ENCODE results near the gene VIL1.

The VIL1 gene

DNA sequence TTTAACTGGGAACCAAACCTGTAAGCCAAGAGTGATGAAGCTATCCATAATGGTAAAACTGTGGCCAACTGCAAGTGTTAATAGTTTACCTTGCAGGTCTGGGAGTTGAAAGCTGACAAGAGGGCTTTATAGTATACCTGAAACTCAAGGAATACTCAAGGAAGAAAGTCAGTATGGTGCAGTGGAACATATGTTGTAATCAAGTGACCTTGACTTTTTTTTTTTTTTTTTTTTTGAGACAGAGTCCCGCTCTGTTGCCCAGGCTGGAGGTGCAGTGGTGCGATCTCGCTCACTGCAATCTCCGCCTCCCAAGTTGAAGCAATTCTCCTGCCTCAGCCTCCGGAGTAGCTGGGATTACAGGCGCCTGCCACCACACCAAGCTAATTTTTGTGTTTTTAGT lies 27.6 kb downstream of the VIL1 start:
- DNase-seq, result no peak

DNA sequence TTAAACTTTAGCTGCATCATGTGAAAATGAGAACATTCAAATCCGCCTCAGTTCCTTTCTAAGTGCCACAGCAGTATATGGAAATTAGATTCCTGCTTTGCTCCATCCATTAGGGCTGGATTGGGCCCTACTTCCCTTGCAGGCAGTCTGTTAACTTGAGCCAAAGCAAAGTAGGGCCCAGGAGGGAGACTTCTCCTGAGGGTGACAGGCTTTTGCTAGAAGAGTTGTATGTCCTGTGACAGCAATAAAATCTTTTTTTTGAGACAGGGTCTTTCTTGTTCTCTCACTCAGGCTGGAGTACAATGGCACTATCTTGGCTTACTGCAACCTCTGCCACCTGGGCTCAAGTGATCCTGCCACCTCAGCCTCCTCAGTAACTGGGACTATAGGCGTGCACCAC lies 28.1 kb downstream of the VIL1 start:
- DNase-seq, result no peak

DNA sequence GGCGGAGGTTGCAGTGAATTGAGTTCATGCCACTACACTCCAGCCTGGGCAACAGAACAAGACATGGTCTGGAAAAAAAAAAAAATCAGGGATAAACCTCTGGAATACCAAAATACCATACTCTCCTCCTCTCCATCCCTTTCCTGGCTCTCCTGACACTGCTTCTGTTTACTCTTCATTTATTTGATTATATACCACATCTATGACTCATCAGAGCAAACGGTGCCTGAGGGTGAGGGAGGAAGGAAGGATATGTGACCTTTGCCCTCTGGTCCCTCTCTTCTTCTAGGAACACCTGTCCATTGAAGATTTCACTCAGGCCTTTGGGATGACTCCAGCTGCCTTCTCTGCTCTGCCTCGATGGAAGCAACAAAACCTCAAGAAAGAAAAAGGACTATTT lies 30.0 kb downstream of the VIL1 start:
- DNase-seq, result no peak

- DNase-seq, result no peak
Observed at GRCh38 chr2:218452079-218452478, 33.2 kb downstream of the VIL1 start.

GRCh38 chr2:218456849-218457248 lies 37.9 kb downstream of the VIL1 start:
- DNase-seq, result no peak

DNA sequence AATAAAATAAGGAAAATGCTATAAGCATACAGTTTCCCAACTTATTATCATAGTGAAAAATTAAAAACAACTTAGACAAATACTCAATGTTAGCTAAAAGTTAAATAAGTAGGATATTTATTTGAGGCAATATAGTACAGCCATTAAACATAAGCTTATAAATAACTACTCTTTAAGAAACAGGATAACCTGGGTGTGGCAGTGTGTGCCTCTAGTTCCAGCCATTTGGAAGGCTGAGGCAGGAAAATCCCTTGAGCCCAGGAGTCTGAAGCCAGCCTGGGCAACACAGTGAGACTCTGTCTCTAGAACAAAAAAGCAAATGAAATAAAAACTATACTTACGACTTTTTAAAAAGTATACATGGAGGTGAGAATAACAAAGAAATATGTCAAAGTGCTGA lies 39.7 kb downstream of the VIL1 start:
- no peak for DNase-seq

DNA sequence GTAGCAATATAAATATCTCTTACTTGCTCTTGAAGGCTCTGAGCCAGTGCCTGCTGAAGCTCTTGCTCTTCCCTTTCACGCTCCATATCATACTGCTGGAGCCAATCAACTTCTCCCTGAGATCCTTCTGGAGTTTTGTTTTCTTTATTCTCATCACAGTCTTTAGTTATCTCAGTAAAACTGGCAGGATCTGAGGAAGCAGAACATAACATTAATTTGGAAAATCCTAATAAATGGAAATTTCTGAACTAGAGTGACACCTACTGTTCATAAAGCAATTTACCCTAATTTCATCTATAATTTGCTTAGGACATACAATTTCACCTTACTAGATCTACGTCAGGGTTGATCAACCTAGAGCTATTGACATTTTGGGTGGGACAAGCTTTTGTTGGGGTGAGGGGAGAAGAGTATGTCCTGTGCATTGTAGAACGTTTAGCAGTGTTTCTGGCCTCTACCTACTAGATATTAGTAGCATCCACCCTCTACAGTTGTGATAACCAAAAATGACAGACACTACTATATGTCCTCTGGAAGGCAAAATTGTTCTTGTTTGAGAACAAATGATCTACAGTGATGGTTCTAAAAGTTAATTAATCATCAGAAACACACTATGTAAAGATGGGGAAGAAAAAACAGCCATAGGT lies 47.2 kb downstream of the VIL1 start:
- DNase-seq, result no peak

GRCh38 chr2:218470448-218470847 lies 51.5 kb downstream of the VIL1 start:
- no peak for DNase-seq

GRCh38 chr2:218471036-218471435 lies 52.1 kb downstream of the VIL1 start:
- DNase-seq, result no peak

GRCh38 chr2:218471982-218472381 lies 53.1 kb downstream of the VIL1 start:
- peak; percentile 1 for DNase-seq

GRCh38 chr2:218472988-218473387 lies 54.1 kb downstream of the VIL1 start:
- DNase-seq, result no peak

DNA sequence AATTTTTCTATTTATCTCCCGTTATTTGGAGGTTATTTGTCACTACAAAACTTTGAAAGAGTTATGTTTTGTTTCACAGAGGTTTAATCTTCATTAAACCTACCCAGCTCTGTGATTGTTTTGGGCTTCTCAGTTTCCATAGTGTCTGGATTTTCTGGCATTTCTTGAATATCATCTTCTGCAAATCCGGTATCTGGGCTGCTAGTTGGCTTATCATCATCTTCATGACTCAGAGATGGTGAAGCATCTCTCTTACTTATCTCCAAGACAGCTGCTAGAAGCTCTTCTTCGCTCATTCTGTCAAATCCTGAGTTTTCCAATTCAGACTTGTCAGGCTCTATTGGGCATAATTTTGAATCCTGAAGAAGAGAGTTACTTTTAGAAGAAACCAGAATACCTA lies 55.6 kb downstream of the VIL1 start:
- DNase-seq, result no peak

DNA sequence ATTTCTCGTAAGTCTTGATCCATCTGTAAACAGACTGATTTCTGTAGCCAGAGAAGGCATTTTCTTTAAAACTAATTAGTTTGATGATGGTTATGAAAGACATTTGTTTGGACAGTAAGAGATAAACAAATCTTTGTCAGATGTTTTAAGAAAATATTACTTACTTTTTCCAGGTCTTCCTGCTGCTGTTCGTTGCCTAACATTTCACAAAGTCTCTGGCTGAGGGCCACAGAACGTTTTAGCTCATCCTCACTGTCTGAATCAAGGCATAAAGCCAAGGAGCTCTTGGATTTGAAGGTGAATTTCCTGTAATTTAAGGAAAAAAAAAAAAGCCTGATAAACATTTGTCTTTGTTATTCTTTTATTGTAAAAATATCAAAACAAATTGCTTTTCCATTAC lies 57.8 kb downstream of the VIL1 start:
- DNase-seq, result no peak

GRCh38 chr2:218477247-218477646 lies 58.3 kb downstream of the VIL1 start:
- no peak for DNase-seq

DNA sequence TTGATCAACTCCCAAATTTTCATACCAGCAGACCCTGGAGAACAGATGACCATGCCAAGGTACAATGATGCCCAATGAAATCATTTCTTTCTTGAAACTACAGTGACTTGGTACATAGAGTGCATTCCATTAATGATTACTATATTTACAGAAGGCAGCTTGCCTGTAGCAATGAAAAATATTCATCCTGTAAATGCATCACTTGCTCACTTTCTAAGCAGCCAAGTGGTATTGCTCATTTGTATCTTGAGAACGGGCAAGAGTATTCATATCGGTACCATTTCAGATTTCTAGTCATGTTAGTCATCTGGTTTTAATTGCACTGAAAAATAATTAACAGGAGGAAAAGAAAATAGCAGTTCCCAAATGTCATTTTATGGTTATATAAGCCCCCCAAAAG lies 59.6 kb downstream of the VIL1 start:
- DNase-seq, result no peak

DNA sequence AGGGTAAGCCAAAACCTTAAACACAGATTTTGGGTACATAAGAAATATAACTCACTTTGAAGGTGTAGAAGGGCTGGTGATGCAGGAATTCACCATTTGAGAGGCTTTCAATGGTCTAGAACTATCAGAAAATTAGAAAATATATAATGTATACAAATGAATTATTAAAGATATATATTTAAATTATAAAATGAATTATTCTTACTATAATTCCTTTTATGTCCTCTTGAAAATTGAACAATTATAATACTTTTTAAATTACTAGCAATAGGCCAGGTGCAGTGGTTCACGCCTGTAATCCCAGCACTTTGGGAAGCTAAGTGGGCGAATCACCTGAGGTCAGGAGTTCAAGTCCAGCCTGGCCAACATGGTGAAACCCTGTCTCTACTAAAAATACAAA lies 60.7 kb downstream of the VIL1 start:
- DNase-seq, result no peak

DNA sequence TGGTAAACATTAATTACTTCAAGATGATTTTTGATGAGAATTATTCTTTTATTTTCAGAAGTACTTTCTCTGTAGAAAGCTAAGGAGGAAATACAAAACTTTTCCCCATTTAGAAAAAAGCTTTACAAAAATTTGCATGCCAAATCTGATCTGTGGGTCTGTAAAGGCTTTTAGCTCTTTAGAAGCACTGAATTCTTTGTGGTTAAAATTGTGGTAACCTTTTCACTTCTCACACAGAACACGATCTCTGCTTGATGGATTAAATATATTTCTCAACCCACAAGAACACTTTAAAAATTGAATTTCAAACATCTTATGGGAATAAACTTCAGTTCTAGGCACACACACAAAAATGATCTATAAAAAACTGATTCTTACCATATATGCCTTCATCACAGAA lies 63.7 kb downstream of the VIL1 start:
- DNase-seq, result no peak

- no peak for DNase-seq
Observed at GRCh38 chr2:218485986-218486667, 67.2 kb downstream of the VIL1 start.

GRCh38 chr2:218500501-218501060 lies 81.7 kb downstream of the VIL1 start:
- DNase-seq, result no peak

DNA sequence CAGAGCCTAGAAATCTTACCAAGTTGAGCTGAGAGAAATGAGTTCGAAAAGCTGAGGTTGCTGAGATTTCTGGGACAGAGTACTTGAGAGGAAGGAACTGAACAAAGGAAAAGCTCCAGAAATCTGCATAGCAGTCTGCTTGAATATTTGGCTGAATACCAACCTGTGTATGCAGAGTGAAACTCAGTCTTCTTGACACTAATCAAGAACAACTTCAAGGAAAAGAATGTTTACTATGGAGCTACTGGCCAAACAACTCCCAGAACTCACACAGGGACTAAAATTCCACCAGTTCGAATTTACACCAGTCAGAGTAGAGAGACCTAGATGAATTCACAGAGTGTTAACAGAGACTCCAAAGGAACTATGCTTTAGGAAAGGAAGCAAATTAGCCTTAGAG lies 82.7 kb downstream of the VIL1 start:
- no peak for DNase-seq

Data from GDM1 (cell line).